Sigmoid colon (tissue), 4 donors: Measurements from ENCODE around the gene INTS4.

Source experiments
- POLR2A ChIP-seq, 2 donors: fragments of 450-650 bp; IDR thresholded peaks; one replicate each; pipeline ENCODE4 v1.6.1; 2016; ENCODE audit warnings: antibody characterized with exemption in 2 of 2, mild to moderate bottlenecking in 2 of 2, moderate library complexity in 2 of 2
- POLR2AphosphoS5 ChIP-seq, 4 donors: sonication (generic); formaldehyde crosslinking; IDR thresholded peaks; one replicate each; pipeline ENCODE4 v1.6.1; 2017; ENCODE audit warnings: antibody characterized with exemption in 4 of 4
- TF ChIP-seq, protein P1 (sequence below), 4 experiments: fragments of 450-650 bp in 3 of 4; fragments of 200-600 bp in 1 of 4; IDR thresholded peaks; one replicate each; pipeline ENCODE4 v1.5.1; 2016 to 2019; ENCODE audit warnings: antibody characterized with exemption in 4 of 4, mild to moderate bottlenecking in 3 of 4, moderate library complexity in 2 of 4

DNA sequence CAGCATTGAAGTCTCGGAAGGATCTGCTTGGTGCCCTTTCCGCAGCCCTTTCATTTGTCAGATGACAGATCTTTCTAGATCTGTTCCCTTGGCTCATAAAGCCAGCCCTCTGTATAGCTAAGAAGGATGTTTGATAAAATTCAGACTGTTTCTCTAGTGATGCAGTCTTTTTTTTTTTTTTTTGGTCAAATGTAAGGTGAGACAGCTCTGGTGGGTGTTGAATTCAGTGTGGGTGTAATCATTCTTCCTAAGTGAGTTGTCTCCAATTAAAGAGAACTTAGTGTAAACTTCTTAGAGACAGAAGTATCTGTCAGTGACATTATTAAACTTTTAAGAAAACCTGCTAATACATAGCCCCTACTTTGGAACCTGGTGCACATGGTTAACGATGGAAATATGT is 120.3 kb downstream of the INTS4 start:
- TF ChIP-seq POLR2A (IDR thresholded peaks at IDR 0.05): no peak
- TF ChIP-seq, protein P1, sequence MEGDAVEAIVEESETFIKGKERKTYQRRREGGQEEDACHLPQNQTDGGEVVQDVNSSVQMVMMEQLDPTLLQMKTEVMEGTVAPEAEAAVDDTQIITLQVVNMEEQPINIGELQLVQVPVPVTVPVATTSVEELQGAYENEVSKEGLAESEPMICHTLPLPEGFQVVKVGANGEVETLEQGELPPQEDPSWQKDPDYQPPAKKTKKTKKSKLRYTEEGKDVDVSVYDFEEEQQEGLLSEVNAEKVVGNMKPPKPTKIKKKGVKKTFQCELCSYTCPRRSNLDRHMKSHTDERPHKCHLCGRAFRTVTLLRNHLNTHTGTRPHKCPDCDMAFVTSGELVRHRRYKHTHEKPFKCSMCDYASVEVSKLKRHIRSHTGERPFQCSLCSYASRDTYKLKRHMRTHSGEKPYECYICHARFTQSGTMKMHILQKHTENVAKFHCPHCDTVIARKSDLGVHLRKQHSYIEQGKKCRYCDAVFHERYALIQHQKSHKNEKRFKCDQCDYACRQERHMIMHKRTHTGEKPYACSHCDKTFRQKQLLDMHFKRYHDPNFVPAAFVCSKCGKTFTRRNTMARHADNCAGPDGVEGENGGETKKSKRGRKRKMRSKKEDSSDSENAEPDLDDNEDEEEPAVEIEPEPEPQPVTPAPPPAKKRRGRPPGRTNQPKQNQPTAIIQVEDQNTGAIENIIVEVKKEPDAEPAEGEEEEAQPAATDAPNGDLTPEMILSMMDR (IDR thresholded peaks at IDR 0.05): no peak
- no peak for TF ChIP-seq POLR2AphosphoS5 (IDR thresholded peaks at IDR 0.05)
